A549 (cell line): ENCODE measurements around the gene ARHGEF28. TPM values are rescaled to one million over a fixed set of nuclear protein-coding genes. Genes with fewer than 3 reads are reported as not detected.

Experiments used
- ATAC-seq, 2 experiments: fragments of 200-7000 bp in 1 of 2; fragments of >200 bp in 1 of 2; cut with Nextera tagmentation in 1 of 2; cut with Tn5 transposase in 1 of 2; 3 replicates each; pipeline versions ENCODE4 v1.8.0 to v1.9.1; 2018 to 2020; ENCODE audit warnings: mild to moderate bottlenecking in 1 of 2, moderate library complexity in 1 of 2
- CTCF ChIA-PET: fragments of 300-600 bp; sonication (Branson Sonifier 250); formaldehyde crosslinking; extraction: SDS; loops from one replicate; lab custom pipeline; 2021; ENCODE audit warnings: antibody characterized with exemption, inconsistent platforms; lab: Yijun Ruan, JAX
- POLR2A ChIA-PET: fragments of 350-600 bp; formaldehyde crosslinking; extraction: SDS; loops from one replicate; lab custom pipeline; 2021; ENCODE audit warnings: antibody characterized with exemption, inconsistent platforms; lab: Yijun Ruan, JAX
- DNase-seq, 2 experiments: peaks; one replicate each; pipeline versions ENCODE4 v3.0.0 to v3.0.0-alpha.2; 2011 to 2016; ENCODE audit warnings: low read depth in 1 of 2, low spot score in 1 of 2
- FAIRE-seq: peaks from 2 replicates; lab custom pipeline; 2011; peaks lifted over from hg19 to GRCh38; lab: Jason Lieb, UNC
- H3K27ac ChIP-seq, 2 experiments: fragments of >200 bp; sonication (Bioruptor Twin); formaldehyde crosslinking; 3 replicates each; pipeline ENCODE4 v1.5.1; 2016 to 2017
- H3K4me1 ChIP-seq: fragments of >200 bp; sonication (Bioruptor Twin); formaldehyde crosslinking; 3 replicates; pipeline ENCODE4 v1.6.1; 2016
- H3K4me2 ChIP-seq: fragments of >200 bp; sonication (Bioruptor Twin); formaldehyde crosslinking; 3 replicates; pipeline ENCODE4 v1.6.1; 2016
- H3K4me3 ChIP-seq: fragments of >200 bp; sonication (Bioruptor Twin); formaldehyde crosslinking; 3 replicates; pipeline ENCODE4 v1.5.1; 2016
- H3K9me3 ChIP-seq: fragments of >200 bp; sonication (Bioruptor Twin); formaldehyde crosslinking; 3 replicates; pipeline ENCODE4 v1.6.1; 2016
- CBX2 ChIP-seq: fragments of 200-600 bp; sonication (generic); IDR thresholded peaks from 2 replicates; pipeline ENCODE4 v1.6.1; 2016; ENCODE audit warnings: low read depth, mild to moderate bottlenecking, borderline replicate concordance
- EHF ChIP-seq: fragments of 250-450 bp; sonication (Bioruptor Pico); IDR thresholded peaks from 2 replicates; pipeline ENCODE4 v1.5.0; 2020; ENCODE audit warnings: mild to moderate bottlenecking
- ESRRA ChIP-seq: fragments of 150-350 bp; IDR thresholded peaks from 2 replicates; pipeline ENCODE4 v1.6.1; 2014; ENCODE audit warnings: mild to moderate bottlenecking, low read length, borderline replicate concordance
- FOSB ChIP-seq: fragments of 250-450 bp; sonication (Bioruptor Pico); IDR thresholded peaks from 2 replicates; pipeline ENCODE4 v1.5.0; 2020; ENCODE audit warnings: mild to moderate bottlenecking, moderate library complexity
- FOXS1 ChIP-seq: fragments of 250-450 bp; sonication (Bioruptor Pico); IDR thresholded peaks from 2 replicates; pipeline ENCODE4 v1.5.0; 2020; ENCODE audit warnings: mild to moderate bottlenecking, moderate library complexity
- GATA3 ChIP-seq: IDR thresholded peaks from 2 replicates; pipeline ENCODE4 v1.6.1; 2012; ENCODE audit warnings: borderline replicate concordance
- HOXA7 ChIP-seq: fragments of 250-450 bp; sonication (Bioruptor Pico); IDR thresholded peaks from 2 replicates; pipeline ENCODE4 v1.5.0; 2020; ENCODE audit warnings: mild to moderate bottlenecking, moderate library complexity
- HOXB13 ChIP-seq: fragments of 250-450 bp; sonication (Bioruptor Pico); IDR thresholded peaks from 2 replicates; pipeline ENCODE4 v1.5.0; 2020; ENCODE audit warnings: low read depth, mild to moderate bottlenecking, moderate library complexity
- JUN ChIP-seq, 2 experiments: fragments of >200 bp; sonication (Bioruptor Twin); formaldehyde crosslinking; IDR thresholded peaks; 2 replicates in 1 of 2; 3 replicates in 1 of 2; pipeline ENCODE4 v1.6.1; 2016 to 2017
- KDM1A ChIP-seq: fragments of 200-600 bp; sonication (generic); IDR thresholded peaks from 2 replicates; pipeline ENCODE4 v1.6.1; 2016; ENCODE audit warnings: low read depth, mild to moderate bottlenecking
- MAFK ChIP-seq: fragments of 450-650 bp; IDR thresholded peaks from 2 replicates; pipeline ENCODE4 v1.6.1; 2014; ENCODE audit not compliant: partially characterized antibody
- NFE2L2 ChIP-seq: fragments of 150-350 bp; conservative IDR thresholded peaks from 2 replicates; pipeline ENCODE4 v1.6.1; 2014; ENCODE audit warnings: low read length
- NPAS2 ChIP-seq: fragments of 250-450 bp; sonication (Bioruptor Pico); IDR thresholded peaks from 2 replicates; pipeline ENCODE4 v1.8.0; 2022; ENCODE audit warnings: mild to moderate bottlenecking, moderate library complexity, borderline replicate concordance
- PHF8 ChIP-seq: fragments of 200-600 bp; sonication (generic); IDR thresholded peaks from 2 replicates; pipeline ENCODE4 v1.6.1; 2016; ENCODE audit warnings: low read depth, mild to moderate bottlenecking, antibody characterized with exemption, moderate library complexity, borderline replicate concordance
- POLR2A ChIP-seq: IDR thresholded peaks from 2 replicates; pipeline ENCODE4 v1.6.1; 2012; ENCODE audit warnings: mild to moderate bottlenecking, low read length
- RCOR1 ChIP-seq: fragments of 150-350 bp; IDR thresholded peaks from 2 replicates; pipeline ENCODE4 v1.6.1; 2014; ENCODE audit warnings: antibody characterized with exemption, low read length, low read depth
- RNF2 ChIP-seq: fragments of 200-600 bp; sonication (generic); IDR thresholded peaks from 2 replicates; pipeline ENCODE4 v1.6.1; 2016; ENCODE audit warnings: low read depth, mild to moderate bottlenecking, antibody characterized with exemption, moderate library complexity, borderline replicate concordance
- SMC3 ChIP-seq: fragments of >200 bp; sonication (Bioruptor Twin); formaldehyde crosslinking; IDR thresholded peaks from 3 replicates; pipeline ENCODE4 v1.6.1; 2018; ENCODE audit warnings: inconsistent platforms
- TP53 ChIP-seq: fragments of 250-450 bp; sonication (Bioruptor Pico); IDR thresholded peaks from 2 replicates; pipeline ENCODE4 v1.5.0; 2021; ENCODE audit warnings: mild to moderate bottlenecking, moderate library complexity
- WGBS: methylation state at CpG from one replicate; pipeline ENCODE4 v1.1.6; 2017; ENCODE audit errors: missing lambda C conversion rate; 5-methylcytosine and 5-hydroxymethylcytosine counted together
- polyA plus RNA-seq, 4 experiments: library from polyadenylated mRNA; depleted of rRNA in 3 of 4; stranded (reverse); fragments of >200 nt; fragmentation: RNase III in 1 of 4; extraction: RNeasy Plus Mini Kit Qiagen cat#74134 plus additional on column Dnase treatment in 1 of 4; gene quantifications; 2 replicates in 3 of 4; 3 replicates in 1 of 4; pipeline ENCODE4 v1.2.3, GENCODE V29; 2011 to 2017
- TF ChIP-seq, protein P1 (sequence below): fragments of >200 bp; sonication (Bioruptor Twin); formaldehyde crosslinking; IDR thresholded peaks from 3 replicates; pipeline ENCODE4 v1.6.1; 2016
- TF ChIP-seq, protein P2 (sequence below): fragments of 150-350 bp; IDR thresholded peaks from 2 replicates; pipeline ENCODE4 v1.6.1; 2014; ENCODE audit warnings: low read depth, mild to moderate bottlenecking, low read length
- TF ChIP-seq, protein P3 (sequence below): IDR thresholded peaks from 2 replicates; pipeline ENCODE4 v1.6.1; 2012; ENCODE audit warnings: low read depth, borderline replicate concordance

Gene ARHGEF28
- polyA plus RNA-seq, 2 of the 4 experiments (the other 2 are of a cell fraction): 17.0 to 22.3 TPM

DNA sequence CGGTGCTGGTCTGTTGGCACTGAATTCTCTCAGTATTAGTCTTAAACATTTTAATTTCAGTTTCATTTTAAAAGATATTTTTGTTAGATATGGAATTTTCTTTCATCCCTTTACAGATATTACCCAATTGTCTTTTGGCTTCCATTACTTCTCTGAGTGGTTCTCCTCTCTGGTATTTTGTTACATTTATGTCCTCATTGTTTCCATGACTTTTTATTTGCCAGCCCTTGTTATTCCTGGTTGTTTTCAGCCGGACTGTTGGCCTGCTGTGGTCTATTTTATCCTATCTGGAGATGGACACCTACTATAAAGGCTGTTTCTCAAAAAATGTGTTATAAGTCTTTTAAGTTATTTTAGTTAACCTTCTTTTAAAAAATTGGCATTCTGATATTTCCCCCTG, 117.2 kb downstream of the ARHGEF28 start:
- CTCF ChIA-PET: no interaction called here
- Histone ChIP-seq H3K4me1 (peaks cover 24% of the 10 kb centered on the region; the same call in 2 of the 3 replicates), H3K4me2 (no peak overlapping the region), H3K4me3 (no peak overlapping the region), H3K27ac (no peak overlapping the region), H3K9me3 (no peaks in the 10 kb centered on the region)
- TF ChIP-seq ESRRA (no peak), GATA3 (no peak), RCOR1 (no peak)
- TF ChIP-seq, protein P1, sequence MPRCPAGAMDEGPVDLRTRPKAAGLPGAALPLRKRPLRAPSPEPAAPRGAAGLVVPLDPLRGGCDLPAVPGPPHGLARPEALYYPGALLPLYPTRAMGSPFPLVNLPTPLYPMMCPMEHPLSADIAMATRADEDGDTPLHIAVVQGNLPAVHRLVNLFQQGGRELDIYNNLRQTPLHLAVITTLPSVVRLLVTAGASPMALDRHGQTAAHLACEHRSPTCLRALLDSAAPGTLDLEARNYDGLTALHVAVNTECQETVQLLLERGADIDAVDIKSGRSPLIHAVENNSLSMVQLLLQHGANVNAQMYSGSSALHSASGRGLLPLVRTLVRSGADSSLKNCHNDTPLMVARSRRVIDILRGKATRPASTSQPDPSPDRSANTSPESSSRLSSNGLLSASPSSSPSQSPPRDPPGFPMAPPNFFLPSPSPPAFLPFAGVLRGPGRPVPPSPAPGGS: no peak
- DNase-seq (no peak), FAIRE-seq (no peak), ATAC-seq (no peak)
- 84% methylated on average over 2 of the region's 2 CpGs for WGBS
- POLR2A ChIA-PET: no interaction called here

DNA sequence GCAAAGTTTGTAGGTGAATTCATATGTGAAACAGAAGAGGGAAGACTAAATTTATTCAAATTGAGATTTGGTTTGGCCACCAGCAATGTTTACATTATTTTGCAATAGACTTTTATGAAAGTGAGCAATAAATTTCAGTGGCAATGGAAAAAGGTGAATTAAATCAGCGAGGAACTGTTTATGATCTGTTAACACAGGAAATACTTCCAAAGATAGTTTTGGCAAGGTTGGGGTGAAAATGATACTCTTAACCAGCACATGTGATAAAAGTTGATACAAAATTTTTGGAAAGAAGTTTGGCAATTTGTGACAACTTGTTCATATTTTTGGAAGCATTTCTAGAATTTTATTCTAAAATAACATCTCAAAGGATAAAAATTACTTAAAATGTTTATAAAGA, 119.8 kb downstream of the ARHGEF28 start:
- ATAC-seq (no peak), FAIRE-seq (no peak), DNase-seq (no peak)
- ChIA-PET POLR2A (no interaction called here), CTCF (no interaction called here)
- Histone ChIP-seq H3K4me1 (peaks cover 27% of the 10 kb centered on the region), H3K27ac (no peak overlapping the region)
- TF ChIP-seq FOXS1 (CRISPR knock-in tag): no peak
- TF ChIP-seq, all 56 proteins: peak for 0
- H3K4me2 ChIP-seq: no peak overlapping the region
- no peak overlapping the region for H3K4me3 ChIP-seq
- WGBS: 89% methylated on average over 1 of the region's 1 CpG
- no peaks in the 10 kb centered on the region for H3K9me3 ChIP-seq

DNA sequence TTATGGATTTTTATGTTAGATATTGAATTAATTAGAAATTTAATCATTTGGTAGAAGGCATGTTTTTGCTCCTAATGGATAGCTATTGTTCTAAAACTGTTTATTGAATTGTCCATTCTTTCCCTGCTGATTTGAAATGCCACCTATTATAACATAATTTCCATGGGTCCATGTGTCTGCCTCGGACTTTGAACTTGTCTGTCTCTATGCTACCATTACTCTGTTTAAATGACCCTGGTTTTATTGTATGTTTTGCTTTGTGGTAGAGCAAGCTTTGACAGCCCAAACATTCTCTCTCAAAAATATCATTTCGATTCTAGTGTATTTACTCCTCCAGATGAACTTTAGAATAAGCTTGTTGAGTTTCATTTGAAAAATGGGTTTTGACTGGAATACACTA, 120.6 kb downstream of the ARHGEF28 start:
- no peak for ATAC-seq
- POLR2A ChIA-PET: no interaction called here
- FAIRE-seq: no peak
- no peak overlapping the region for H3K4me3 ChIP-seq
- no peak for DNase-seq
- H3K4me1 ChIP-seq: peaks cover 26% of the 10 kb centered on the region
- TF ChIP-seq HOXB13 (no peak), JUN (IDR thresholded peaks at IDR 0.05) (no peak), KDM1A (no peak), EHF (no peak), NPAS2 (CRISPR knock-in tag) (no peak), CBX2 (no peak), SMC3 (no peak), POLR2A (no peak), PHF8 (no peak), HOXA7 (CRISPR knock-in tag) (no peak), MAFK (no peak), NFE2L2 (no peak), TP53 (CRISPR knock-in tag) (no peak), RNF2 (no peak), FOSB (CRISPR knock-in tag) (no peak)
- TF ChIP-seq, protein P2, sequence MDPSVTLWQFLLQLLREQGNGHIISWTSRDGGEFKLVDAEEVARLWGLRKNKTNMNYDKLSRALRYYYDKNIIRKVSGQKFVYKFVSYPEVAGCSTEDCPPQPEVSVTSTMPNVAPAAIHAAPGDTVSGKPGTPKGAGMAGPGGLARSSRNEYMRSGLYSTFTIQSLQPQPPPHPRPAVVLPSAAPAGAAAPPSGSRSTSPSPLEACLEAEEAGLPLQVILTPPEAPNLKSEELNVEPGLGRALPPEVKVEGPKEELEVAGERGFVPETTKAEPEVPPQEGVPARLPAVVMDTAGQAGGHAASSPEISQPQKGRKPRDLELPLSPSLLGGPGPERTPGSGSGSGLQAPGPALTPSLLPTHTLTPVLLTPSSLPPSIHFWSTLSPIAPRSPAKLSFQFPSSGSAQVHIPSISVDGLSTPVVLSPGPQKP: no peak
- TF ChIP-seq, protein P3, sequence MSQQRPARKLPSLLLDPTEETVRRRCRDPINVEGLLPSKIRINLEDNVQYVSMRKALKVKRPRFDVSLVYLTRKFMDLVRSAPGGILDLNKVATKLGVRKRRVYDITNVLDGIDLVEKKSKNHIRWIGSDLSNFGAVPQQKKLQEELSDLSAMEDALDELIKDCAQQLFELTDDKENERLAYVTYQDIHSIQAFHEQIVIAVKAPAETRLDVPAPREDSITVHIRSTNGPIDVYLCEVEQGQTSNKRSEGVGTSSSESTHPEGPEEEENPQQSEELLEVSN: no peak
- TF ChIP-seq, all 56 proteins: peak for 0
- Histone ChIP-seq H3K27ac (no peak overlapping the region), H3K4me2 (no peak overlapping the region), H3K9me3 (no peaks in the 10 kb centered on the region)
- WGBS: 91% methylated on average over 2 of the region's 2 CpGs
- CTCF ChIA-PET: interaction anchor here (0.9 to 2.0 kb wide), 3 partner anchors 16 to 156 kb away, joined by 3 to 5 read pairs (median 5); no protein-coding TSS in a partner anchor
